Measurements from ENCODE around the gene ACTN2. TPM values are rescaled to one million over a fixed set of nuclear protein-coding genes. Genes with fewer than 3 reads are reported as not detected.

Gene ACTN2
- total RNA-seq, 1 experiment from 2014 or later: not detected

DNA sequence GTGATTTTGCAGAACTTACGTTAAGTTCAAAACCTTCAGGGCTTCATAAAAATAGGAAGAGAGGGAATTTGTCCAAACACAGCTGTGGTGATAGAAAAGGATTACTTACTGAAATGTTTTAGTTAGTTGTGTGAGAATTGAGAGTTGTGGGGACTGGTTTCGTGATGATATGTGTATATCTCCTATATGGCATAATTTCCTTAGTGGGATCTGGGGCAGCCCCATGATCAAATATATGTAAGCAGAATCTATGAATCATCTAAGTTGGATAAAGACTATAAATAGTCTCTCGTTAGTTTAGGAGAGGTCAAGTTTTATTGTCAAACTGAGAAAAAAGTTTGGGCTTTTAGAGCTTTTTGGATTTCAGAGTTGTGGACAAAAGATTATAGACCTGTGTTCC, 123.7 kb downstream of the ACTN2 start:
- H4K20me1 ChIP-seq (ENCODE audit: insufficient read depth, low read depth, low read length): no peaks in the 10 kb centered on the region
- H3K79me2 ChIP-seq (ENCODE audit: low read length): peaks cover 66% of the 10 kb centered on the region
- no peaks in the 10 kb centered on the region for H3K27me3 ChIP-seq (ENCODE audit: low read length)
- no peaks in the 10 kb centered on the region for H3K9me3 ChIP-seq (ENCODE audit: low read length)
- no peak for DNase-seq
- H3K9me2 ChIP-seq (replicated peaks; ENCODE audit: insufficient read depth, low read length): no peaks in the 10 kb centered on the region
- H3K4me1 ChIP-seq (ENCODE audit: low read length): peaks cover 8% of the 10 kb centered on the region
- H3K9ac ChIP-seq (ENCODE audit: low read length): no peak overlapping the region
- H2AFZ ChIP-seq (ENCODE audit: low read length): no peak overlapping the region
- H3K4me3 ChIP-seq (ENCODE audit: low read length): no peak overlapping the region
- H3K4me2 ChIP-seq (ENCODE audit: low read depth, low read length, poor library complexity, severe bottlenecking): no peak overlapping the region
- H3K36me3 ChIP-seq (ENCODE audit: insufficient read depth, low read length): peaks cover 83% of the 10 kb centered on the region
- no peak overlapping the region for H3K27ac ChIP-seq (ENCODE audit: low read length)

DNA sequence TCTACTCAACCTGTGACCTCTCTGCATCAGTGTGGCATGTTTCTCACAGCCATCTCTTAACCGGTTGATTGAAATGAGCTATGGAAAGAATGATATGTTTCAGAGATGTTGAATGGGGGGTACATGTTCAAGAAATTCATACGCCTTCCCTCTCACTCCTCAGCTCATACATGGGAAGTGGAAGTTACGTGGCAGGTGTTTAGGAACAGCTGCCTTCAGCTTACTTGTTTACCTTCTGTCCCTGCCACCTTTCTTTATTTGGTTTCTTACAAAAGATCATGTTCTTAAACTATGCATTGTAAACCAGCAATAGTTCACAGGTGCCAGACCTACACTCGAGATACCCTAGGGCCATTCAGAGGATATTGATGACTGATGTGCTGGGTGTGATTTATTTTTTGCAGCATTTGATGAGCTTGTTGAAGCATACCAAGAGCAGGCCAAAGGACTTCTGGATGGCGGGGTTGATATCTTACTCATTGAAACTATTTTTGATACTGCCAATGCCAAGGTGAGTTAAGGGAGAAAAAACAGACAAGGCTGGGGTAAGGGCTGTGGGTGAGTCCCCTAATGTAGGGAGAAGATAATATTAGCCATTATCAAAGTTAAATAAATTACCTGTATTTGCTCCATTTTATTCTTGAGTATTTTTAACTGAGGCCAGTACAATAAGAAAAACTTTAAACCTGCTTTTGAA, 126.2 kb downstream of the ACTN2 start:
- Histone ChIP-seq H3K36me3 (ENCODE audit: insufficient read depth, low read length) (peaks cover 81% of the 10 kb centered on the region), H3K9me2 (replicated peaks; ENCODE audit: insufficient read depth, low read length) (no peaks in the 10 kb centered on the region), H4K20me1 (ENCODE audit: insufficient read depth, low read depth, low read length) (no peaks in the 10 kb centered on the region), H3K9me3 (ENCODE audit: low read length) (no peaks in the 10 kb centered on the region), H3K9ac (ENCODE audit: low read length) (no peak overlapping the region), H2AFZ (ENCODE audit: low read length) (no peak overlapping the region), H3K4me1 (ENCODE audit: low read length) (peaks cover 16% of the 10 kb centered on the region), H3K27ac (ENCODE audit: low read length) (no peak overlapping the region), H3K79me2 (ENCODE audit: low read length) (peaks cover 55% of the 10 kb centered on the region), H3K27me3 (ENCODE audit: low read length) (no peaks in the 10 kb centered on the region), H3K4me3 (ENCODE audit: low read length) (no peak overlapping the region), H3K4me2 (ENCODE audit: low read depth, low read length, poor library complexity, severe bottlenecking) (no peak overlapping the region)
- DNase-seq: no peak

Other genes with a start within 250 kb of the ACTN2 start
- gene LGALS8, start 162.5 kb upstream of the ACTN2 start, total RNA-seq (2014; rRNA removed; shearing (Covaris generic); ENCODE audit: low replicate concordance): 7.9 and 21.4 TPM in 2 replicates
- 29.6 and 53.6 TPM in 2 replicates for gene HEATR1, start 82.0 kb upstream of the ACTN2 start, total RNA-seq (2014; rRNA removed; shearing (Covaris generic); ENCODE audit: low replicate concordance)
- 19.4 and 21.6 TPM in 2 replicates for gene MTR, start 108.8 kb downstream of the ACTN2 start, total RNA-seq (2014; rRNA removed; shearing (Covaris generic); ENCODE audit: low replicate concordance)

Data from Karpas-422 (cell line).